Stimulated activated naive CD4-positive, alpha-beta T cell (primary cell): ENCODE results near the gene CDH11.

Experiments
- DNase-seq, 6 experiments: peaks; one replicate each; lab custom pipeline; 2025; lab: John Stamatoyannopoulos, UW

Gene CDH11, protein sequence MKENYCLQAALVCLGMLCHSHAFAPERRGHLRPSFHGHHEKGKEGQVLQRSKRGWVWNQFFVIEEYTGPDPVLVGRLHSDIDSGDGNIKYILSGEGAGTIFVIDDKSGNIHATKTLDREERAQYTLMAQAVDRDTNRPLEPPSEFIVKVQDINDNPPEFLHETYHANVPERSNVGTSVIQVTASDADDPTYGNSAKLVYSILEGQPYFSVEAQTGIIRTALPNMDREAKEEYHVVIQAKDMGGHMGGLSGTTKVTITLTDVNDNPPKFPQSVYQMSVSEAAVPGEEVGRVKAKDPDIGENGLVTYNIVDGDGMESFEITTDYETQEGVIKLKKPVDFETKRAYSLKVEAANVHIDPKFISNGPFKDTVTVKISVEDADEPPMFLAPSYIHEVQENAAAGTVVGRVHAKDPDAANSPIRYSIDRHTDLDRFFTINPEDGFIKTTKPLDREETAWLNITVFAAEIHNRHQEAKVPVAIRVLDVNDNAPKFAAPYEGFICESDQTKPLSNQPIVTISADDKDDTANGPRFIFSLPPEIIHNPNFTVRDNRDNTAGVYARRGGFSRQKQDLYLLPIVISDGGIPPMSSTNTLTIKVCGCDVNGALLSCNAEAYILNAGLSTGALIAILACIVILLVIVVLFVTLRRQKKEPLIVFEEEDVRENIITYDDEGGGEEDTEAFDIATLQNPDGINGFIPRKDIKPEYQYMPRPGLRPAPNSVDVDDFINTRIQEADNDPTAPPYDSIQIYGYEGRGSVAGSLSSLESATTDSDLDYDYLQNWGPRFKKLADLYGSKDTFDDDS

DNA sequence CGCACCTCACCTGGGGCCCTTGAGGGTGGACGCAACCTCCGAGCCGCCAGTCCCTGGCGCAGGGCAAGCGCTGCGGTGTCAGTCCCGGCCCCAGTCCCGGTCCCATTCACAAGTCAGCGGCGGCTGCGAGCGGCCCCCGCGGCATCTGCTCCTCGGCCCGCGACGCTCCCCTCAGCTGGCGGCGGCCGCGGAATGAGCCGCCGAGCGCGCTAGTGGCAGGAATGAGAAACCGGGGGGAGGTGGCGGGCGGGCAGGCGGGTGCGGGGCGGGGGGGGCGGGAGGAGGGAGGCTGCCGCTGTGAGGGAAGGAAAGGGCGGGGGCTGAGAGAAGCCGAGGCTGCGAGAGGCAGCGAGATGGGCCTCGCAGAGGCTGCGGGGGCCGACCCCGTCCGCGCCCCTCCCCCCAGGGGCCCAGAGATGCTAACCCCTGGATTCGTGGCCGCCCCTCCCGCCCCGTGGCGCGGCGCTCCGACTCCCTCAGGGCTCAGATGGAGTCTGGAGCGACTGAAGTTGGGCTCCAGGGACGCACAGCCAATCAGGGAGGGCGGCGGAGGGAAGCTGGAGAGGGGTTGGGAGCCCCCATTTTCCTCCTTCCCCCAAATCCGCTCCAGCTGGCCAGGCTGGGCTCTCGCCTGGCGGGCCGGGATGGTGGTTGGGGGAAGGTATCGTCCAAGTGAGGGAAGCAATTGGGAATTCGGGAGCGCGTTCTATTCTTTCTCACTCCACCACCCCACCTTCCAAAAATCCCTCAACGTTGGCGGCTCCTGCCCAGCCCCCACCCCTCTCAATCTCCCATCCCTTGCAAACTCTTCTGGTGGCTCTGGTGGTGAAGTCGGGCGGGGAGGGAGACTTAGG, at the start of gene CDH11:
Gene CDH11, minus strand, starts transcription at position 194 of the 854 bp plus-strand sequence. CDS start 117,194 bp downstream, outside the sequence.
- no peak for DNase-seq

GRCh38 chr16:65154321-65154720, 32.5 kb upstream of the CDH11 start:
- no peak for DNase-seq

DNA sequence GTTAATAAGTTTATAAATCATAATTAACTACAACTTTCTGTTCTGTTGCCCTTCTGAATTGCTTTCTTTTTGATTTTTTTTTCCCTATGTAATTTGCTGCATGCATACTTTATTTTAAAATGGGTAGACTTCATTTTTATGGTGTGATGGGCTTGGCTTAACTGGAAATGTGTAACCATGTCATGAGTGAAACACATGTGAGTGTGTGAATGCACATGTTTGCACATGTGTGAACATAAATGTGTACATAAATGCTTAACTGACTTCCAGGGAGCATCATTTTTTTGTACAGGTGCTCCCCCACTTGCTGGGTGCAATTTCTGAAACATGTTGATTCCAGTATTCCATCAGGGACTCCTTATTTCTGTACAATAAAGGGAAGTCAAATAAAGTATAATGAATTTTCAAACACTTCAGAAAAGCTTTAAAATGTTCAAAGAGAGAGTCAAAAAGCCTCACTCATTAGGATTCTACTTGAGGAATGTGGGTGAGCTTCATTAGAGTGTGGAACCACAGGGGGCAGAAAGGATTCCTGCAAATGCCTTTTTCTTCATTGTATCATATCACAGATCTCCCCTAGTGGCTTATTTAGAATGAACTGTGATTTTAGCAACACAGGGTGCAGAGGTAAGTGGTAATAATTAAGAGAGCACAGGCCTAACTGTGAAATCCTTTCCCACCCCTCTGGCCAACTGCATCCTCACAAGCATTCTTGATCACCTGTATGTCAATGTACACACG, 31.7 kb upstream of the CDH11 start:
- DNase-seq, result no peak

- no peak for DNase-seq
Observed at GRCh38 chr16:65148804-65149203, 26.9 kb upstream of the CDH11 start.

DNA sequence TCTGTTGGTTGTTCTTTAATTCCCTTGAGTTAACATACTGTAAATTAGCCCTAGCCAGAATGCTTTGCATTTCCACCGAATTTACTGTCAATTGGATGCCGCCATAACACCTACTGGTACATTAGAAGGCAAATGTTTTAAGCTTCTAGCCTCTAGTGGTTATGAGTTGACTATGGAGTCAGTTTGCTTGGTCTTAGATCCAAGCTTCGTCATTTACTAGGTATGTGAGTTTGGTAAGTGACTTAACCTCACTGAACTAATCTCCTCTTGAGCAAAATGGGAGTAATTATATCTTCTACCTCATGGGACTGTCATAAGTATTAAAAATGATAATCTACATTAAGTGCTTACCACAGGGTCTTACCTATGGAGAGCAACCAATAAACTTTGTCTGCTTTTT, 20.4 kb upstream of the CDH11 start:
- no peak for DNase-seq

DNA sequence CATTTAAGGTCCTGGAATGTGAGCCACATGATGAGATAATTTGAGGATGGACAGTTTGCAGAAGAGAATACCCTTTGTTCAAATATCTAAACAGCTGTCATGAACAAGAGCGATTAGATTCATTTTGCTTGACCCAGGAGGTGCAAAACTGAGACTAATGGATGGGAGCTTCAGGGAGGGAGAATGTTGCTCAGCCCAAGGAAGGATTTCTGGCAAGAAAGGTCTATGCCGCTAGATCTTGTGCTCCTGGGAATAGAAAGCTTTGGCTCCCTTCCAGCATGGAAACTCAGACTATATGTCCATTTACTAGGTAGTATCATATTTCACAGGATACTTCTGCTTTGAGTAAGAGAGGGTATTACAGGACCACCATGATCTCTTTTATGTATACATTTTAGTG, 14.8 kb upstream of the CDH11 start:
- no peak for DNase-seq

DNA sequence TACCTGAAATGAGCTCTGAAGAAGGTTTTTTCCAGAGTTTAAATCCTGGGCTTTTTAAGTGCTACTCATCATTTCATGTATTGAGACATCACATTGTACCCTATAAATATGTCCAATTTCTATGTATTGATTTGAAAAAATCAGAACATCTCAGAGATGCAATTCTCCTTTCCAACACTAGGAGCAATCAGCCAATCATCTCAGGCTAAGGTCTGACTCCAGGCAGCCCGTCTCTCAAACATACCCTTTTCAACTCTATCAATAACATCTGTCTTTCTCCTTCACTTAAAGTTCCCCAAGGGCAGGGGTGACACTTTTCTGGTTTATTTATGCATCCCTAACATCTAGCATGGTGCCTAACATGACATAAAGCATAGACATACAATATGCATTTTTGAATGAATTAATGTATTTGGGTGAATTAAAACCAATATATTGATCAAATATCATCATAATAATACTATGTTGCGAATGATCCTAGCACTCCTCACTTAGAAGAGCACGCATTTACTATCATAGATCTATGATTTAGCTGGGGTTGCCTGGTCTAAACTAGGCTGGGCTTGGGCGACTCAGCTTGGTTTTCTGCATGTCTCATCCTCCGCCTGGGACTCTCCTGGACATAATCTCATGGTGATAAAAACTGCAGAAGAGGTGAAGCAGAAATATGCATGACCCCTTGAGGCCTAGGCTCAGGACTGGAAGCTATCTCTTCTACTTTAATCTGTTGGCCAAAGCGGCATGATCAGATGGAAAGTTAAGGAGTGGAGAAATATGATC, 5.2 kb upstream of the CDH11 start:
- DNase-seq, result no peak

- DNase-seq, result no peak
Observed at GRCh38 chr16:65125871-65126270, 4.0 kb upstream of the CDH11 start.

- no peak for DNase-seq
Observed at GRCh38 chr16:65125322-65125721, 3.5 kb upstream of the CDH11 start.

DNA sequence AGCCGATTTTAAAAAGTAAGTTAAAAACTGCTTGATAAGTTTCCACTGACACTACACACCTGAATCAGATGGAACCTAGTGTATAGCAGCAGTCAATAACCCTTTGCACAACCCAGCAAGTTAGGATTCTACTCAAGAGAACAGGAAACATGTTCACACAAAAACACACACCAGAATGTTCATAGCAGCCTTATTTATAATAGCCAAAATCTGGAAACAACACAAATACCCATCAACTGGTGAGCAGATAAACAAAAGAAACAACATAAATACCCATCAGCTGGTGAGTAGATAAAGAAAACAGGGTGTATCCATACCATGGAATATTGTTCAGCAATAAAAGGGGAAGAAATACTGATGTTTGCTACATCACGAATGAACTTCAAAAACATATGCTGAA, 2.7 kb upstream of the CDH11 start:
- DNase-seq, result no peak

- DNase-seq, result no peak
Observed at GRCh38 chr16:65124212-65124548, 2.3 kb upstream of the CDH11 start.

DNA sequence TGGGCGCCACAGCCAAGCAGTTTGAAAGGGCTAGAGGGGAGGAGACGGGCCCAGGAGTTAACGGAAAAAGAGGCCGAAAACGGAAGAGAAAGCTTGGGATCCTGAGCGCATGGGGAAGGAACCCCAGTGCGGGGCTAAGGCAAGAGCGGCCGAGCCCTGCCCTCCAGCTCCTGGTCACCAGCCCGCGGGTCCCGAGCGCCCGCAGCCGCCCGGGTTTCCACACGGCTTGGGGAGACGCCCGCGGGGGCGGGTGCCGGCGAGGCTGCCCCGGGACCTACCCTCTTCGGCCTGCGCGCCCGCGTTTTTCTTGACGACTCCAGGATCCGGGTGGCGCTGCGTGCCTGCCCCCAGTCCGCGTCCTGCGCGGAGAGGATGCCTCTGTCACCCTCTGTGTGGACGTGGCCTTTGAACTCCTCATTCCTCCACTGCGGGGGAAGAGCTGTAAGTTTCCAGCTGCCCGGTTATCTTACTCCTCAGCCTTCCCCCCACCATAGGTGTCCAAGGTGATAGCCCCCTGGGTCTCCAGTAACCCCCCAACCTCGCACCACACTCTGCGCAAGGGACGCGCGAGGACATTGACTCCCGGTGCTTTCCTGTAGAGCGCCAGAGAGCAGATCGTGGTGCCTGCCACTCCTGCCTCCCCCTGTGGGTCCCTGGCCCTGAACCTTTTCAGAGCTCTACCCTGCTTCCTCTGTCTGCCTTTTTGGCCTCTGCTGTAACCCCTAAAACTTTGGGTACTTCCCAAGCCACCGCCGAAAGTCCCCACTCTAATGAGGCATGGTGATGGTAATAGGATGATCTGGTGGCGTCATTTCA, 1.7 kb upstream of the CDH11 start:
- no peak for DNase-seq

DNA sequence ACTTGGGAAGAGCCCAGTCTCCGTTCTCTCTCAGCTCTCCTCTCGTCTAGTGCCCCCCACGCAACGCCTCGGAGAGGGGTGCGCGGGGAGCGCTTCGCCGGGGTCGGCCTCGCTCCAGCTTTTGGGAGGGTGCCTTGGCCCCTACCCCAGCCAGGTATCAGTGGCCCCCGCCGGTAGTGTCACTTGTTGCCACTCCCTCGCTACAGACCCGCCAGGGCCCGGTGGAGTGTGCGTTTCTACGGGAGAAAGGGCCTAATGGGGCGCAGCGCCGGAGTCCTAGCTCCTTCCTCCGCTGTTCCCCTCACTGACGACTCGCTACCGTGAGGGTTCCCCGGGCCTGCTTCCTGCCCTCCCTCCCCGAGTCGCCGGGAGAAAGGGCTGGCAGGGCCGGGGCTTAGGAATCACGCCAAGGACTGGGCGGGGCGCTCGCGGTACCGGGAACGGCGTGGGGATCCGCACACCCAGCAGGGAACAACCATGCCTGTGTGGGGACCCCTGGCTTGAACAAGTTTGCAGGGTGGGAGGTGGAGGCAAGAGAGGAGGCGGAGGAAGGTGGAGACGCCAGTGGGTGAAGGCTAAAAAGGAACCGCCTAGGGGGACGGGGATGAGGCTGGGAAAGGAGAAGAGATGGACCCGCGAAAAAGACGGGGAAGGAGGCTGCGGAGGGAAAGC, 997 bp upstream of the CDH11 start:
- DNase-seq, result no peak

DNA sequence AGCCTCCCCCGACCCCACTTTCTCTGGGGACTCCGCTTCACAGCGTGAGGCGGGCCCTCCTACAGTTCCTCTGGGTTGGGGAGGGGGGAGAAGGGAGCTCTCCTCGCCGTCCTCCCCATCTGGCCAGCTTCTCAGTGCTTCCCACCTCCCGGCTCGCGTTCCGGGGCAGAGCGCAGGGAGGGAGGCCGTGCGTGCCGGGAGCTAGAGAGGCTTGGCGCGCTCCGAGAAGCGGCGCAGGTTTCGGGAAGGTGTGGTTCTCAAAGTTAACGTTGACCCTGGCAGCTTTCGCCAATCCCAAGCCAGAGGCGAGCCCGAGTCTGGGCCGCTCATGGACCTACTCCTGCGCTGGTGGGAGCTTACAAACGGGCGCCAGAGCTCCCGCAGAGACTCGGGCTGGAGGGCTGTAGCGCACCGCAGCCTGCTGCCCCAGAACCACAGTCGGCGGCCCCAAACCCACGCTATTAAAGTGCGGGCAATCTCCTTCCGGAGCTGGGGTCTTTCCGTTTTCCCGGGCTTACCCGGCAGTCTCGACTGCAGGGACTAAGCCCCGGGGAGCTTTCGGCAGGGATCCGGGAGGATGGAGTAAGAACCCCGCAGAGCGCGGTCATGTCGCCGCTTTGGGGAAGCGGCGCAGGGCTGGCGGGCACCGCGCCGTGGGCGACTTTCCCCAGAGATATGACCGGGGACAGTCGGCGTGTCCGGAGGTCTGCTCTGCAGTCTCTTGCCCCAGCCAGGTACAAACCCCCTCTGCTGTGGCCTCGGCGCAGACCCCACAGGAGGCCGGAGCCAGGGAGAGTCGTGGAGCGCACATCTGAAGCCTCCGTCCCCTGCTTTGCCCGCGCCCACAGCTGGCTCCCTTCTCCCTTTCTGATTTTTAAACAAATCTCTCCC, 787 bp downstream of the CDH11 start:
- DNase-seq, result no peak

GRCh38 chr16:65120461-65120830, 1.4 kb downstream of the CDH11 start:
- no peak for DNase-seq

DNA sequence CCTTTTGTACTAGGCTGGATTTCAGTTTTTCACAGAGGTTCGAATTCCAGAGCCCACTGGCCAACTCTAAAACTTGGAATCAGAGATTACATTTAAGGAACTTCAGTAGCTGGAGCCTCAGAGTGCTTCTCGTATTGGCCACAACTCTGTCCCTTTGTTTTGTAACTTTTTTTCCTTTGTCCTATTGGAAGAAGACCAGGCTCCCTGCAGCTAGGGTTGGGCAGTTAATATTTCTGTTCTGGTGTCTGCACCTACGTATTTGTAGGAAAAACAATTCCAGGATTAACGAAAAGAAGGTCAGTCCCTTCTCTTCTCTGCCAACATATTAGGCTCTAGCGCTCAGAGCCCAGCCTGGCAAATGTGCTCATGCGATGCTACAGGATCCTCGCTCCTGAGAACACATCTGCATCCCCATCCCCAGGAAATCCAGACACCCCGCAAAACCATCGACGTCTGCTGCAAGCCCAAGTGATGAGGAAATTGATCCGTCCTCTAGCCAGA, 1.9 kb downstream of the CDH11 start:
- DNase-seq, result no peak

GRCh38 chr16:65119435-65119834, 2.4 kb downstream of the CDH11 start:
- no peak for DNase-seq

- no peak for DNase-seq
Observed at GRCh38 chr16:65118871-65119270, 3.0 kb downstream of the CDH11 start.
